Transverse colon (tissue), 4 donors: ENCODE results near the gene CARD10.

Source experiments
- EP300 ChIP-seq: sonication (generic); formaldehyde crosslinking; IDR thresholded peaks from one replicate; pipeline ENCODE4 v1.6.1; 2017; ENCODE audit warnings: antibody characterized with exemption, low read depth
- POLR2A ChIP-seq: fragments of 450-650 bp; IDR thresholded peaks from one replicate; pipeline ENCODE4 v1.6.1; 2016; ENCODE audit warnings: antibody characterized with exemption, mild to moderate bottlenecking, moderate library complexity
- POLR2AphosphoS5 ChIP-seq, 3 donors: sonication (generic); formaldehyde crosslinking; IDR thresholded peaks; one replicate each; pipeline ENCODE4 v1.6.1; 2016; ENCODE audit warnings: antibody characterized with exemption in 3 of 3
- TF ChIP-seq, protein P1 (sequence below), 5 experiments: fragments of 200-600 bp in 3 of 5; fragments of 450-650 bp in 2 of 5; sonication (generic) in 3 of 5; IDR thresholded peaks; 1 replicate in 2 of 5; 2 replicates in 3 of 5; pipeline ENCODE4 v1.5.1; 2016 to 2017; ENCODE audit warnings: antibody characterized with exemption in 5 of 5, inconsistent platforms in 3 of 5, mild to moderate bottlenecking in 2 of 5, moderate library complexity in 1 of 5

DNA sequence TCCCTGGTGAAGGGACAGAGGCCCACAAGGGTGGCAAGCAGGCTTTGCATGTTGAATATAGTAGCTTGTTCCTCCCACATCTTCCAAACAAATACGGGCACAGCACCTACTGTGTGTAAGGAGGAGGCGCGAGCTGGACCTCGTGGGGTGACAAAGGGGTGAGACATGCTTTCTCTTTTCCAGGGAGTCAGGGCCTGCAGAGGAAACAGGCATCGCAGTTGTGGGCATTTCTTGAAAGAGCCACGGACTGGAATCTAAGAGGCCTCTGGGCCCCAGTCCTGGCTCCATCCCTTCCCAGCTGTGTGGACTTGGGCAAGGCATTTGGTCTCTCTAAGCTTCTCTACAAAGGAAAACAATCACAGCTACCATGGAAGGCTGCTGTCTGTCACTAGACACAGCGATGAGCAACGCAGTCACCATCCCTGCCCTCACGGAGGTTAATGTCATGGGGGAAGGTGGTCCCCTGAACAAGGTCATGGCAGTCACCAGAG lies 28.1 kb upstream of the CARD10 start:
- TF ChIP-seq, protein P1, sequence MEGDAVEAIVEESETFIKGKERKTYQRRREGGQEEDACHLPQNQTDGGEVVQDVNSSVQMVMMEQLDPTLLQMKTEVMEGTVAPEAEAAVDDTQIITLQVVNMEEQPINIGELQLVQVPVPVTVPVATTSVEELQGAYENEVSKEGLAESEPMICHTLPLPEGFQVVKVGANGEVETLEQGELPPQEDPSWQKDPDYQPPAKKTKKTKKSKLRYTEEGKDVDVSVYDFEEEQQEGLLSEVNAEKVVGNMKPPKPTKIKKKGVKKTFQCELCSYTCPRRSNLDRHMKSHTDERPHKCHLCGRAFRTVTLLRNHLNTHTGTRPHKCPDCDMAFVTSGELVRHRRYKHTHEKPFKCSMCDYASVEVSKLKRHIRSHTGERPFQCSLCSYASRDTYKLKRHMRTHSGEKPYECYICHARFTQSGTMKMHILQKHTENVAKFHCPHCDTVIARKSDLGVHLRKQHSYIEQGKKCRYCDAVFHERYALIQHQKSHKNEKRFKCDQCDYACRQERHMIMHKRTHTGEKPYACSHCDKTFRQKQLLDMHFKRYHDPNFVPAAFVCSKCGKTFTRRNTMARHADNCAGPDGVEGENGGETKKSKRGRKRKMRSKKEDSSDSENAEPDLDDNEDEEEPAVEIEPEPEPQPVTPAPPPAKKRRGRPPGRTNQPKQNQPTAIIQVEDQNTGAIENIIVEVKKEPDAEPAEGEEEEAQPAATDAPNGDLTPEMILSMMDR (IDR thresholded peaks at IDR 0.05) = no peak
- TF ChIP-seq POLR2A (no peak), POLR2AphosphoS5 (IDR thresholded peaks at IDR 0.05) (no peak), EP300 (no peak)
